ENCODE measurements around the gene METTL27. TPM values are rescaled to one million over a fixed set of nuclear protein-coding genes. Genes with fewer than 3 reads are reported as not detected.

METTL27 gene
- total RNA-seq, 2 experiments from 2014 or later, result 1.6 to 2.1 TPM

GRCh38 chr7:73827567-73828106 is 14.7 kb downstream of the METTL27 start:
- intact Hi-C loops (cut with DNase I, micrococcal nuclease), result no loop called here
- DNase-seq (peak in 2 of 14 experiments; percentile 20 to 38), ATAC-seq (ENCODE audit: poor library complexity) (peak; percentile 35)
- Histone ChIP-seq H3K4me3 (ENCODE audit: low read length) (no peak overlapping the region), H3K27ac (ENCODE audit: low read depth in 1 of 2, low read length in 2 of 2) (no peak overlapping the region), H3K36me3 (ENCODE audit: insufficient read depth, low read length) (no peaks in the 10 kb centered on the region), H3K4me1 (ENCODE audit: insufficient read depth, low read length) (peaks cover 55% of the 10 kb centered on the region), H3K27me3 (ENCODE audit: control insufficient read depth in 1 of 2, insufficient read depth in 2 of 2, low read length in 2 of 2) (peaks cover 0 to 5% of the 10 kb centered on the region in 2 experiments), H3K9me3 (ENCODE audit: control insufficient read depth in 1 of 2, insufficient read depth in 1 of 2, low read length in 2 of 2) (no peaks in the 10 kb centered on the region)
- TF ChIP-seq CTCF (IDR thresholded peaks at IDR 0.05), result no peak
- Mint-ChIP-seq H3K4me3 (peak overlapping the region; percentile 25), H3K4me1 (ENCODE audit: low read depth) (peaks cover 47% of the 10 kb centered on the region), H3K27ac (no peak overlapping the region), H3K27me3 (peaks cover 13% of the 10 kb centered on the region), H3K36me3 (ENCODE audit: low read depth) (no peaks in the 10 kb centered on the region), H3K9me3 (no peaks in the 10 kb centered on the region)
- CTCF ChIA-PET, result interaction anchor here (1.4 kb wide), 1 partner anchor 10 kb away, joined by 3 read pairs; no protein-coding TSS in a partner anchor
- POLR2A ChIA-PET, result interaction anchor here (0.9 to 3.0 kb wide), 2 partner anchors 15 to 27 kb away, joined by 3 to 14 read pairs; partner anchors contain the start of gene METTL27

- Histone ChIP-seq H3K36me3 (ENCODE audit: insufficient read depth, low read length) (no peaks in the 10 kb centered on the region), H3K9me3 (ENCODE audit: control insufficient read depth in 1 of 2, insufficient read depth in 1 of 2, low read length in 2 of 2) (no peaks in the 10 kb centered on the region), H3K4me1 (ENCODE audit: insufficient read depth, low read length) (peaks cover 55% of the 10 kb centered on the region), H3K27me3 (ENCODE audit: control insufficient read depth in 1 of 2, insufficient read depth in 2 of 2, low read length in 2 of 2) (peaks cover 0 to 3% of the 10 kb centered on the region in 2 experiments), H3K27ac (ENCODE audit: low read depth in 1 of 2, low read length in 2 of 2) (no peak overlapping the region), H3K4me3 (ENCODE audit: low read length) (no peak overlapping the region)
- Mint-ChIP-seq H3K9me3 (no peaks in the 10 kb centered on the region), H3K36me3 (ENCODE audit: low read depth) (no peaks in the 10 kb centered on the region), H3K4me3 (no peak overlapping the region), H3K27ac (no peak overlapping the region), H3K27me3 (peaks cover 12% of the 10 kb centered on the region), H3K4me1 (ENCODE audit: low read depth) (peaks cover 47% of the 10 kb centered on the region)
- TF ChIP-seq CTCF (IDR thresholded peaks at IDR 0.05), result no peak
- no peak for DNase-seq
- ChIA-PET CTCF (no interaction called here), POLR2A (no interaction called here)
- intact Hi-C loops (cut with DNase I, micrococcal nuclease), result no loop called here
- no peak for ATAC-seq (ENCODE audit: poor library complexity)
Measured at GRCh38 chr7:73824986-73825385, 17.3 kb downstream of the METTL27 start.

GRCh38 chr7:73823873-73824592 is 18.3 kb downstream of the METTL27 start:
- Histone ChIP-seq H3K27ac (ENCODE audit: low read depth in 1 of 2, low read length in 2 of 2) (no peak overlapping the region), H3K27me3 (ENCODE audit: control insufficient read depth in 1 of 2, insufficient read depth in 2 of 2, low read length in 2 of 2) (no peaks in the 10 kb centered on the region), H3K36me3 (ENCODE audit: insufficient read depth, low read length) (no peaks in the 10 kb centered on the region), H3K9me3 (ENCODE audit: control insufficient read depth in 1 of 2, insufficient read depth in 1 of 2, low read length in 2 of 2) (no peaks in the 10 kb centered on the region), H3K4me1 (ENCODE audit: insufficient read depth, low read length) (peaks cover 47% of the 10 kb centered on the region), H3K4me3 (ENCODE audit: low read length) (no peak overlapping the region)
- no peak for TF ChIP-seq CTCF (IDR thresholded peaks at IDR 0.05)
- no peak overlapping the region for H3K4me3 Mint-ChIP-seq
- no peak for DNase-seq
- CTCF ChIA-PET, result no interaction called here
- POLR2A ChIA-PET, result interaction anchor here (0.9 to 1.4 kb wide), 2 partner anchors 9 to 18 kb away, joined by 3 to 5 read pairs; partner anchors contain the start of gene METTL27
- H3K27ac Mint-ChIP-seq, result peak overlapping the region; percentile 62
- H3K9me3 Mint-ChIP-seq, result no peaks in the 10 kb centered on the region
- ATAC-seq (ENCODE audit: poor library complexity), result peak; percentile 63
- intact Hi-C loops (cut with DNase I, micrococcal nuclease), result no loop called here
- H3K27me3 Mint-ChIP-seq, result peaks cover 7% of the 10 kb centered on the region
- no peaks in the 10 kb centered on the region for H3K36me3 Mint-ChIP-seq (ENCODE audit: low read depth)
- H3K4me1 Mint-ChIP-seq (ENCODE audit: low read depth), result peaks cover 40% of the 10 kb centered on the region
